HL-60 (cell line): ENCODE measurements around the gene TASP1.

ENCODE experiments used
- POLR2AphosphoS5 ChIP-seq: IDR thresholded peaks from 2 replicates; pipeline ENCODE4 v1.6.1; 2012; ENCODE audit warnings: low read depth
- TF ChIP-seq, protein P1 (sequence below): IDR thresholded peaks from 2 replicates; pipeline ENCODE4 v1.6.1; 2012; ENCODE audit warnings: low read depth; ENCODE audit not compliant: insufficient replicate concordance
- TF ChIP-seq, protein P2 (sequence below): IDR thresholded peaks from one replicate; pipeline ENCODE4 v1.5.1; 2011; ENCODE audit warnings: low read length, control low read depth, inconsistent platforms; ENCODE audit not compliant: insufficient read depth

DNA sequence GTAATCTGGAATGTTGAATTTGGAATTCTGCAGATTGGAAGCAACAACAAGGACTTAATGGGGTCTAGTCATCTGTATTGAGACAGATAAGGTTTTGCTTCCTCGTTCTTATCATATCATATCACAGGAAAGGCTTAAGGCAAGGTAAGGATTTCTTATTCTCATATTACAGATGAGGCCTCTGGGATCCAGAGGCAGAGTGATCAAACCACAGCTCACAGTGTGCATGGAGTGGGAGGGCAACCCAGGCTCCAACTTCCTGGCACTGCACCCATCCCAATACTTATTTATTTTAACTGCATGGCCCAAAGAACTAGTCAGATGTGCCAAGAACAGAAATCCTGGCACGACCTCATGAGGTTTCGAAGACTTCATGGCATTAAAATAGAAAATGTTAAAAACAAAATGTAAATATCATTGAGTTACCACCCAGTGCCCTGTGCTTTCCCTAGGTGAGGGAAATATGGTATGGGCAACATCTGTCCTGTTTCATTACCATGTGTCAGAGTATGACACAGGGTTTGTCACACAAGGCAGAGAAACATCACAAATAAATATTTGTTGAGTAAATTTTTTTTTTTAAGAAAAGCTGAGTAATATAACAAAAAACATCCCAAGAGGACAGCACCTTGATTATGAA, 225.8 kb downstream of the TASP1 start:
- TF ChIP-seq, protein P1, sequence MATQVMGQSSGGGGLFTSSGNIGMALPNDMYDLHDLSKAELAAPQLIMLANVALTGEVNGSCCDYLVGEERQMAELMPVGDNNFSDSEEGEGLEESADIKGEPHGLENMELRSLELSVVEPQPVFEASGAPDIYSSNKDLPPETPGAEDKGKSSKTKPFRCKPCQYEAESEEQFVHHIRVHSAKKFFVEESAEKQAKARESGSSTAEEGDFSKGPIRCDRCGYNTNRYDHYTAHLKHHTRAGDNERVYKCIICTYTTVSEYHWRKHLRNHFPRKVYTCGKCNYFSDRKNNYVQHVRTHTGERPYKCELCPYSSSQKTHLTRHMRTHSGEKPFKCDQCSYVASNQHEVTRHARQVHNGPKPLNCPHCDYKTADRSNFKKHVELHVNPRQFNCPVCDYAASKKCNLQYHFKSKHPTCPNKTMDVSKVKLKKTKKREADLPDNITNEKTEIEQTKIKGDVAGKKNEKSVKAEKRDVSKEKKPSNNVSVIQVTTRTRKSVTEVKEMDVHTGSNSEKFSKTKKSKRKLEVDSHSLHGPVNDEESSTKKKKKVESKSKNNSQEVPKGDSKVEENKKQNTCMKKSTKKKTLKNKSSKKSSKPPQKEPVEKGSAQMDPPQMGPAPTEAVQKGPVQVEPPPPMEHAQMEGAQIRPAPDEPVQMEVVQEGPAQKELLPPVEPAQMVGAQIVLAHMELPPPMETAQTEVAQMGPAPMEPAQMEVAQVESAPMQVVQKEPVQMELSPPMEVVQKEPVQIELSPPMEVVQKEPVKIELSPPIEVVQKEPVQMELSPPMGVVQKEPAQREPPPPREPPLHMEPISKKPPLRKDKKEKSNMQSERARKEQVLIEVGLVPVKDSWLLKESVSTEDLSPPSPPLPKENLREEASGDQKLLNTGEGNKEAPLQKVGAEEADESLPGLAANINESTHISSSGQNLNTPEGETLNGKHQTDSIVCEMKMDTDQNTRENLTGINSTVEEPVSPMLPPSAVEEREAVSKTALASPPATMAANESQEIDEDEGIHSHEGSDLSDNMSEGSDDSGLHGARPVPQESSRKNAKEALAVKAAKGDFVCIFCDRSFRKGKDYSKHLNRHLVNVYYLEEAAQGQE = no peak
- TF ChIP-seq, protein P2, sequence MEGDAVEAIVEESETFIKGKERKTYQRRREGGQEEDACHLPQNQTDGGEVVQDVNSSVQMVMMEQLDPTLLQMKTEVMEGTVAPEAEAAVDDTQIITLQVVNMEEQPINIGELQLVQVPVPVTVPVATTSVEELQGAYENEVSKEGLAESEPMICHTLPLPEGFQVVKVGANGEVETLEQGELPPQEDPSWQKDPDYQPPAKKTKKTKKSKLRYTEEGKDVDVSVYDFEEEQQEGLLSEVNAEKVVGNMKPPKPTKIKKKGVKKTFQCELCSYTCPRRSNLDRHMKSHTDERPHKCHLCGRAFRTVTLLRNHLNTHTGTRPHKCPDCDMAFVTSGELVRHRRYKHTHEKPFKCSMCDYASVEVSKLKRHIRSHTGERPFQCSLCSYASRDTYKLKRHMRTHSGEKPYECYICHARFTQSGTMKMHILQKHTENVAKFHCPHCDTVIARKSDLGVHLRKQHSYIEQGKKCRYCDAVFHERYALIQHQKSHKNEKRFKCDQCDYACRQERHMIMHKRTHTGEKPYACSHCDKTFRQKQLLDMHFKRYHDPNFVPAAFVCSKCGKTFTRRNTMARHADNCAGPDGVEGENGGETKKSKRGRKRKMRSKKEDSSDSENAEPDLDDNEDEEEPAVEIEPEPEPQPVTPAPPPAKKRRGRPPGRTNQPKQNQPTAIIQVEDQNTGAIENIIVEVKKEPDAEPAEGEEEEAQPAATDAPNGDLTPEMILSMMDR = no peak
- TF ChIP-seq POLR2AphosphoS5 = no peak
